COLO829 (cell line): ENCODE measurements around the gene SUCNR1.
A peak's percentile ranks its signal among the peaks of the same experiment; 100 is the strongest.
"Not testable (repeated sequence)": the region's sequence is repeated elsewhere in the genome, so short reads cannot be mapped to it uniquely, and the experiment has no call there.

Experiments
- DNase-seq: peaks from one replicate; pipeline ENCODE4 v3.0.0; 2012; ENCODE audit warnings: low spot score

SUCNR1 gene

DNA sequence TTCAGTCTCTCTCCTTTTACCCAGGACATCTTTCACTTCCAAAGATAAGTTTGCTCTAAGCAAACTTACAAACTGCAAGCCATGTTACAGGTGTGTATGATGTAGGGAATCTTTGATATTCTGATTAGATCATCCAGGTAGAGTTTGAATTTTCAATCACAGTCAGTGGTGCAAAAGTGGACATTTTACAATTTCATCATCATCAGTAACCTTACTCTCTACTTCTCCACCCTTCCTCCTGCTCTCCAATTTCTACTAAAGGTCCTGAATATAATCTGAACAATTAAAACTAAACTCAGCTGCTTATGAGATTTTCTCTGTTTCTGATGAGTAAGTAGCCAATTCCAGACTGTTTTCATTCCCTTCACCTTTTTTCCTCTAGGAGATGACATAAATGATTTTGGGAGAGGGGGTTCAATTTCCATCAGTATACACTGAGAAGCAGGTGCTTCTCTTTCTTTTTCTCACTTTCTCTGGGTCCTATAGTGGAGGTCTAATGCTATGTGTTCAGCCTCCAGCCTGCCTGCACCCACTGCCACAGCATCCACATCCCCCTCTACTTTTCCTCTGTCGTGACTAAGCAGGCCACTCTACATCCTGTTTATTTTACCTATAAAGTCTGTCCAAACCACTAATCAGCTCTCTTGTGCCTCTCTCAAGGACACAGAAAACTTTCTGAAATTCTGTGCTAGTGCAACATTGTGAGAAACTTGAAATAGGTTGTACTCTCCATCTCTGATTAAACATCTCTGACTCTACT is 27.6 kb downstream of the SUCNR1 start:
- DNase-seq = no peak

DNA sequence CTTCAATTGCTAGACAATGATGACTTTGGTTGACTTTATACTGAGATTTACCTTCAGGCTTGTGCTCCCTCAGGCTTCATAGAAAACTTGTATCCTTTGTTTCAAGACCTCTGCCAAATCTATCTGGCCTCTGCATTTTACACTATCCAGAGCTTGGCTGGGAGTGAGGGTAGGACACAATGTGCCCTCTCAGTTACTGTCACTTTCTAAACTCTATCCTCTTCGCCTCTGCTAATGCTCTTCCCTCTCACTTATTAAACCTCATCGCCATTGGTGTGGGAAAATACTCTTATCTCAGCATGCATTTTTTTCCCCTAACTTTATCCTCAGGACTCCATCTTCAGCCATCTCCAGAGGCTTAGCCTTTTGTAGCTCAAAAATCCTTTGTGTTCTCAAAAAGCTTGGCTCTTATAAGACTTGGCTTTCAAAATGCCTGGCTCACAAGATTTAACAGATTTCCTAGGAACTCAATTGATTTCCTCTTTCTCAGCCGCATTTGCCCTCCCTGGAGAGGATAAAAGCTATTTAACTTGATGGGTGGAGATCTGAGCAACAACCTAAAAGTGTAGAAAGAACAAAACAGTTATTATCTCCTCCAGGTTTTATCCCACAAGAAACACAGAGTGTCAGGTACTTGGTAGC is 28.3 kb downstream of the SUCNR1 start:
- no peak for DNase-seq

DNA sequence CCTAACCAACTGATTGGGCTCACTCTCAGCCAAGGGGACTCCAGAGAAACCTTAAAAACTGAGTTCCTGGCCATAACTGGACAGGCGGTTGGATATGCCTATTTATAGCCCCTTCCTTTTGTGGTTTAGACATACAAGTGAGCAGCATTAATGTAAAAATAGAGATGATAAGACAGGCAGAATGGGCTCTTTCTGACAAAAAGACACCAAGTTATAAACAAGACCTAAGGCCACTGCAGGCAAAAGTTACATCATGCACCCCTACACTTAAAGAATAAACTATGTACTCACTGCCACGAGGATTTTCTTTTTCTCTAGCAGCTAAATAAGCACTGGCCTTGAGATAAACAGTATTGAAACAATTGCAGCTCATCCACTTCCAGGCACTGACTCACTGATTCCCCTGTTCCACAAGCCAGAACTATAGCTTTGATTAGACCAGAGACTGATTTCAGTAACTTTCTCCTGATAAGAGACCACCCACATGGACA is 30.1 kb downstream of the SUCNR1 start:
- DNase-seq = peak; percentile 17

DNA sequence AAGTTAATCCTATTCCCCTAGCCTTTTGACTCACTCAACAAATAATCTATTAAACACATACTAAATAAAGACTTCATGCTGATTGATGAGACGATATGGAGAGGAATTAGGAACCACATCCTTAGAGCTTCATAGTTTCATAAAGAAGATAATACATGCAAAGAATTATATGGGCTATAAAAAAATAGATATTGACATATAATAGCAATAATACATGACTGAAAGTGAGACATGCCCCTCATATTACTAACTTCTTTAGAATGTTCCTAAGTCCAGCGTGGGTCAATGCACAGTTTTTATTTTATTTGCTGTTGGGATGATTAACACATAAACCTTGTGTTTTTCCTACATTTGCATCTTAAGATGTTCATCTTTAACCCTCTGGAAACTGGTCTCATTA is 32.2 kb downstream of the SUCNR1 start:
- no peak for DNase-seq

DNA sequence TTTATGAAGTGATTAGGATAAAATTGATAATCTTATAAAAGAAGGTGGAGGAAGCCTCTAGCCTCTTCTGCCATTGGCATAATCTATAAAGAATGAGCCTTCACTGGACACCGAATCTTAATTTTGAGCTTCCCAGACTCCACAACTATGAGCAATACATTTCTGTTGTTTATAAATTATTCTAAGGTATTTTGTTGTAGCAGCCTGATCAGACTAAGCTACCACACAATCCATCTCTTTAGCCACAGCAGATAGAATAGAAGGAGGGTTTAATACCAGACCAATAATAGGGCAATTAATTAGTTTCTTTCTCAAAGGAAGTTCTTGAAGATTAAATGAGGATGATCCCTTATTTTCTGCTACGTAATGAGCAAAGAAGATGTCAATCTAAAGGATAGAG is 33.3 kb downstream of the SUCNR1 start:
- DNase-seq = no peak

DNA sequence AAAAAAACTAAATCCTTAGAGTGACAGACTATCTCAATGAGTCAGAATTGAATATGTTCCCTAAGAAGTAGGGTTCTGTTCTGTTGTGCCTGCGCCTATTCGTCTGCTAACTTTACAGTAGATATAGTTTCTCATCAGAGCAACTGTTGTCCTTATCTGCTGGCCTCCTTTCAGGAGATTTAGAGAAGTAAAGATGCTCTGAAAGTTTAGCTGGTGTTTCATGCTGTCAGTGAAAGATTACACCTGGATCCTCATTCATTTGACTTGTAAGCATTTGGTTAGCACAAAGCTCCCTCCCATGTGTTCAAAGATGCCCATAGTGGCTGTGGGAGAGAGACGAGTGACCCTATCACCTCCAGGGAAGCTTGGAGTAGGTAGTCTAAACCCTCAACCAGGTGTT is 35.0 kb downstream of the SUCNR1 start:
- DNase-seq = no peak

DNA sequence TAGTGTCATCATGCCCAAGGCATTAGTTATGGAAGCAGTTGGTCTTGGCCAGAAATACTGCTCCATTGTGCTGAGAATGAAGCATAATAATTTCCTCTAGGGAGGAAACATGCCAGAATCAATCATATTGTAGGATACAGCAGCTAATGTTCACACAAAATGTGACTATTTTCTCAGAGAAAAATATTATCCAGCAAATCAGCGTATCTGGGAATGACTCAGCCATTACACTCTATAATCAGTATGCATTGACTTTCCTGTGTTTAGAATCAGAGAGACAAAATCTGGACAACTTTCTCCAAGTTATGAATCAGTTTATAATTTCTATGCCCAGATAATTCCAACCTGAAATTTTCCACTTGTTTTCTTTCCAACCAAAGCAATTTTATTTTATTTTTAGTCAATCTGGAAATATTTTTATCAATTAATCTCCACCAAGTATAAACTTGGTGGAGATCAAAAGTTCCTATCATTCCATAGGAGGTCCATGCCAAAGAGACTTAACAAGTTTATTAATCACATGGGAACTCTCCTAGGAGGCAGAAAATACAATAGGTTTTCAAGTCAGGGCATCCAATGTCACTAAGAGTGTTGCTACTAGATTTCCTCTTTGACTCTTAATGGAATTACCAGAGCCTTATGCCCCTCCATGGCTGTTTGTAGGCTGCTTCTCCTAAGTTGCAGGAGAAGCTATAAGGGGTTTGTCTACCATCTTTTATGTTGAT is 36.4 kb downstream of the SUCNR1 start:
- DNase-seq = no peak

DNA sequence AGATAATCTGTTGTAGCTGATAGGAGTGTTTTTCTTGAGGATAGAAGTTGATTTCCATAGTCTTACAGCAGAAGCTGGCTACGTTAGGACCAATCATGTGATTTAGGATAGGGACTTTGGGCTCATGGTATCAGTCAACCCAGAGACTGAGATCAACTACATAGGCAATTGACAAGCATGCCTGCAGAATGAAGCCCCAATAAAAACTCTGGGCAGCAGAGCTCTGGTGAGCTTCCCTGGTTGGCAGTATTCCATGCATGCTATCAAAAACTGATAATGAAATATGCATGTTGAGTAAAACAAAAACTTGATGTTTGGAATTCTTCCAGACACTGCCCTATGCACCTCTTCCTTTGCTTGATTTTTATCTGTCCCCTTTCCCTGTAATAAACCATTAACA is 38.0 kb downstream of the SUCNR1 start:
- DNase-seq = no peak

DNA sequence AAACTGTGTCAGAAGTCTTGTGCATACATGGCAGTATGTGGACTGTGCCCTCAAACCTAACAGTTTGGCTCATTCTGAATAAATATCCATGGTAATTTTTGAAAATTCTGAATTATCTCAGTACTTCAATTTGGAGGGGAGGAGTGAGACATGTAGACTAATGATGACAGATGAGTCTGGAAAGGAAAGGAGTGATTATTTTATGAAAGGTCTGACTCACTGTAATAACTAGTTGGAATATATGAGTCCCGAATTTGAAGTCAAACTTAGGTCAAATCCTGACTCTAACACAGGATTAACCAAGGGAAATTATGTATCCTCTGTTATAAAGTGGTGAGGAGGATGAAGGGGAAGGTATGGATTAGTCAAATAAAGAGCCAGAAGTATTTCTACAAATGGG is 38.6 kb downstream of the SUCNR1 start:
- DNase-seq = peak; percentile 16

DNA sequence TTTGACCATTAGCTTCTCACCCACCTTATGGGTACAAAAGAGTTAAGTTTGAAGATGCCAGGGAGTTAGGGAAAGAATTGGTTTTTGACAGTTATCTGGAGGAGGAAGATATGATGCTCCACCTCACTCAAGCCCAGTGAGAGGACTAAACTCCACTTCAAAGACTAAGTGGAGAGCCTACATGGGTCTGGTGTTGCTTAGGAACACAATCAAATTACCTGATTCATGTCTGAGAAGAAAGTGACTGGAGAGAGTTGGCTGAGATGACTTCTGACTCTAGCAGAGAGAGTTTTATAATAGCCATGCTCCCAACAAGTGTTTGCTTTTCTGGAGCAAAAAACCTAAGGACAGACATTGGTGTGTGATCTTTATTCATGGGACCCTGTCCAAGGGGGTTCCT is 43.3 kb downstream of the SUCNR1 start:
- DNase-seq = no peak

DNA sequence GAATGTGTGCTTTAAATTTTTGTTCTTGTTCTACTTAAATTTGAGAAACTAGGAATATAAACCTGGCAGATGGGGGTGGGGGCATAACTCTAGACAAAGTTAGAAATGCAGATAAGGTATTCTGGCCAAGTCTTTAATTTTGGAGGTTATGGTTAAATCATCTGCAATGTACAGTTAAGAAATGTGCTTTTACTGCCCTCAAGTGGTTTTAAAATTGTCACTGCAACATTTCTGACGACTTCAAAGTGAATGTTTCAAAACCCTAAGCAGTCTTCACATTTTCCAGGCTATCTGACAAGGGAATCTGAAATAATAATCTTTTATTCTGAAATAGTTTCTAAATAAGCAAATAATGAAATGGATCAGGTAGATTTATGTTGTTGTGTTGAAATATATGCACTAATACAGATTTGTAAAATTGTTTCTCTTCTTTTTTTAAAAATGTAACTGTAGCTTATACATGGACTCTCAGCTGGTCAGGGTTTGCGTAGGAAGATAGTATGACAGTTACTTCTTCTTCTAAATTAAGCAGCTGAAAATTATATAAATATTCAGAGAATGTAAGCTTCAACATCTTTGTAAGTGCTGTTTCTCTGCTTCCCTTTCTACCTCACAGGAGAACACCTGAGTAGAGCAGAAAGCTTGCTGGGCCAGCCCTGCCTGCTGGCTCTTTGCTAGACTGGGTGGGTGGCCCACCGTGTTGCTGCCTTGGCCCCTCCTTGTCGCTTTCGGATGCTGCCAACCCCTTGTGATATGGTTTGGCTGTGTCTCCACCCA is 45.0 kb downstream of the SUCNR1 start:
- peak; percentile 68 for DNase-seq

DNA sequence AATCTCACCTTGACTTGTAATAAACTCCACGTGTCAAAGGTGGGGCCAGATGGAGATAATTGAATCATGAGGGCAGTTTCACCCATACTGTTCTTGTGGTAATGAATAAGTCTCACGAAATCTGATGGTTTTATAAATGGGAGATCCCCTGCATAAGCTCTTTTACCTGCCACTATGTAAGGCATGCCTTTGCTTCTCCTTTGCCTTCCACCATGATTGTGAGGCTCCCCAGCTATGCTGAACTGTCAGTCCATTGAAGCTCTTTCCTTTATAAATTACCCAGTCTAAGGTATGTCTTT is 45.5 kb downstream of the SUCNR1 start:
- DNase-seq = no peak

DNA sequence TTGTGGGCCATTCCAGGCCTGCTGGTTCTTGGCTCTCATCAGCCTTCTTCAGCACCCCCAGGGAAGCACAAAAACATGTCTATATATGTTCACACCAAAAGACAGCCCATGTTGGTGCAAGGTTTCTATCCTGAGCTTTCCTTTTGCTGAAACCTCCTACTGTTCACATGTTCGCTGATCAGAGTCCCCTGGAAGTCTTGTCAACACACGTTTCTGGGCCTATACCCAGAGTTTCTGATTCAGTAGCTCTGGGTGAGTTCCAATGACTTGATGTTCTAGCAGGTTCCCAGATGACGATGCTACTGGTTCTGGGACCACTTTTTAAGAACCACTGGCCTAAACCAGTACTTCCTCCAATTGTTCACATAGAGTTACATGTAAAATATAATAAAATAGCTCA is 46.0 kb downstream of the SUCNR1 start:
- DNase-seq = no peak

DNA sequence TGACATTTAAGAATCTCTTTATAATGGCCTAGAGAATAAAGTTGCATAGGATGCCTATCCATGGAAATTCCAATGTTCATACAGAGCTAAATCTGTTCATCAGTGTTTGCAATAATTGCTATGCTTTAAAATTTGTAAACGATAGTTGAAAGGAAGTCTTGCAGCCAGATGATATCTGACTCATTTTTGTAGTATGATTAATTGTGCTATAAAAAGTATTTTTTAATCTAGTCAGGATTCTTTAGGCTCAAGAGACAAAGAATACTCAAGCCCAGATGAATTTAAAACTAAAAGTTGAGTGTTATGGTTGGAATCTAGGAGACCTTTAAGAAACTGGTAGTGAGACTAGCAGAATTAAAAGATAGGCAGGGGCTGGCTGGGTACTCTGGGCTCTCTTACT is 50.5 kb downstream of the SUCNR1 start:
- peak; percentile 52 for DNase-seq

DNA sequence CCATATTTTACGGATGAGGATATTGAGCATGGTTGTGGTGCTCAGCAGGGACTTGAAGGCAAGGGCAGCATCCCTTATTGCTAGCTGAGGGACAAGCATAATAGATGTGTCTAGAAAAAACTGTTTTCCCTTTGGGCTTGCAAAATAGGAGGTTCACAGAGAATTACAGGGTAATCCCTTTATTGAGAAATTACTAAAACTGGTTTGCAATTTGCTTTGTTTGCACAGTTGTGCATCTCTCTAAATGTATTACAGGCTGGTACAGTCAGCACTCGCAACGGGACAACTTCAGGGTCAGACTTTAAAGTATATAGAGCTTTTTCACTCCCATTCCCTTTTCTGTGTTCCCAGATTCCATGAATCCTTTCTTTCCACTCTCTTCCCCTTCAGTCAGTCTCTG is 51.3 kb downstream of the SUCNR1 start:
- no peak for DNase-seq

DNA sequence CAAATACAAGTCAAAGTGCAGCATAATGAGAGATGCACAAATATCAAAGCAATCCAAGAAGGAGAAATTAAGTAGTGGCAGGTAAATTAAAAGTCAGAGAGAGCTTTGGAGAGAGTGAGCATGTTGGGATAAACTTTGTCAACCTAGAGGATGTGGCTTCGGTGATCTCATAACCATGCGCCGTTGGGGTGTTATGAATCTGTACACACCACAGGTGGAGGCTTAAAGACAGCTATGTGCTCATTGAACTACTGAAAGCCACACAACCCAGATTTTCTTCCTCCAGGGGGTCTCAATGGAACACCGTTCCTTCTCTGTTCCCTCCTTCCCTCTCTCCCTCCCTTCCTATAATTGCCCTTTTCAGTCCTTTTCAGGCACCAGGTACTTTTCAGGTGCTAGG is 52.0 kb downstream of the SUCNR1 start:
- DNase-seq = no peak

DNA sequence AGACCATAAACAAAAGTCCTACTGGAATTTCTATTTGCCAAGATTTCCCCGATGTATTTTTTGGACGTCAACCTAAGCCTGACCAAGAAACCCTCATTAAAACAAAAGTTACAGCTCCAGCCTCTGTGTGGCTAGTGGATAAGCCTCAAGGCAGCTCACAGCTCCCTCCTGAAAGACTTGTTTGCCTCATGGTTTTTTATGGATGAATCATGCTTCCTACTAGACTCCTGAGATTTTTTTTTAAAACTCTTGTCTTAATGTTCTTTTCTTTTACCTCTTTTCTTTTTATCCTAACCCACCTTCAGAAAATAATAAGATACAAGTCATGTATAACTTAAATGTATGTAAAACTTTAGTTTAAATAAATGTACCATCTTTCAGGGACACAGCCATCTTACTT is 52.4 kb downstream of the SUCNR1 start:
- peak; percentile 67 for DNase-seq

DNA sequence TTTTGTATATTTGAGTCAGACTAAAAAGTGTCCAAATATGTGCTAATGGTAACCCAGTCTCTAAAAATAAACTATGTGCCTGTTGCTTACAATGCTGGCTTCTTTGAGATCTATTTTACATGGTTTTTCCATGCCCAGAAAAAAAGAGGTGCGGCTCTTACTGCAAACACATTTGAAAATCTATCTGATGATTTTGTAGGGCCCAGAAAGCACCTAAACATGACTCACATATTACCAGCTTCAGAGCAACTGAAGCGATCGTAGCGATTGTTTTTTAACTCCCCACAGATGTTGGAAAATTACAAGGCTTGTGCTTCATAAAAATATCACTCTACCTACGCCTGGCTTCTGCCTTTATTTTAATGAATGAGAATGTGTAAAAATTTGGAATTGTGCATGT is 53.5 kb downstream of the SUCNR1 start:
- DNase-seq = no peak

DNA sequence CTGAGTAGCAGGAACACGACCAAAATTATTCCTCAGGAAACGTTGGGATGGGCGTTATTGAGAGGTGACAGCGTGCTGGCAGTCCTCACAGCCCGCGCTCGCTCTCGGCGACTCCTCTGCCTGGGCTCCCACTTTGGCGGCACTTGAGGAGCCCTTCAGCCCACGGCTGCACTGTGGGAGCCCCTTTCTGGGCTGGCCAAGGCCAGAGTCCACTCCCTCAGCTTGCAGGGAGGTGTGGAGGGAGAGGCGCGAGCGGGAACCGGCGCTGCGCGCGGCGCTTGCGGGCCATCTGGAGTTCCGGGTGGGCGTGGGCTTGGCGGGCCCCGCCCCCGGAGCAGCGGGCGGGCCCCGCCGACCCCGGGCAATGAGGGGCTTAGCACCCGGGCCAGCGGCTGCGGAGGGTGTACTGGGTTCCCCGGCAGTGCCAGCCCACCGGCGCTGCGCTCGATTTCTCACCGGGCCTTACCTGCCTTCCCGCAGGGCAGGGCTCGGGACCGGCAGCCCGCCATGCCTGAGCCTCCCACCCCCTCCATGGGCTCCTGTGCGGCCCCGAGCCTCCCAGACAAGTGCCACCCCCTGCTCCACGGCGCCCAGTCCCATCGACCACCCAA is 54.6 kb downstream of the SUCNR1 start:
- not testable (repeated sequence) for DNase-seq

DNA sequence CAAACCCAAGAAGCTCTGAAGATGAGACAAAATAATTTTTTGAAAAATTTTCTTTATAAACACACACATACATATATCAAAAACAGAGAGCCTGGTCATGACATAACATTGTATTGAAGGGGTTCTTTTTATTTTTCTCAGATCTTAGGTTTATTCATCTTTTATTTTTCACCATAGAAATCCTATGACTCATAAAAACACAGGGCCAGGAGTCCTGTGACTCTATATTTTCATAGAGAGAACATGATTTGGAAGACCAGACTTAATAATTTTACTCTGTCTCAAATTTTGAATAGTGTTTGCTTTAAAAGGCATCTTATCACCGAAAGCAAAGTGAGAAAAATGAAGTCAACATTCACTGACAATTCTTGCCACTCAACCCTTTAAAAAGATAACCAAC is 57.7 kb downstream of the SUCNR1 start:
- DNase-seq = no peak

DNA sequence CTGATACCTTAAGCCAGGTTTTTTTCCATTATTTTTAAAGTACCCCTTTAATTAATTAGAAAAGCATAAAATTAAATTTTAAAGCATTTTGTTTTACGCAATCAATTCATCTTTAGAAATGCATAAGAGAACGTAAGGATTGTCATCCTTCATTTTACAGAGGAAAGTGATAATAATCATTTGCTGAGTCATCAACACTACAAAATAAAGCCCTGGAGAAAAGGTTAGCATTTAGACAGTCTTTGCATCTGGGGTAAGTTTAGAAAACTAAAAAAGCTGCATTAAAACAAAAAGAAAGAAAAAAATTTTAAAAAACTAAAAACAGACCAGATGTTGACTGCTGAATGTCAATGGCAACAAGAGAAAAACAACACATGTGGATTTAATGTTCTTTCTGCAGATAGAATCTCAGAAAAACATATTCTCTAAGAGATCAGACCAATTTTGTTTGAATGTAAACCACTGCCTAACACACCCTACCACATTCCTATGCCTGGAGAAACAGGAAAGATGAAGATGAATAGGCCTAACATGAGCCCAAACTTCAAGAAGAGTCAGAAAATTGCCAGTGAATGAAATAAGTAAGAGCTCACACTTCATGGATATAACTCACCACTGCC is 59.9 kb downstream of the SUCNR1 start:
- DNase-seq = no peak
